Hepatic stellate cell (primary cell): ENCODE results near the gene EEF1E1.

Source experiments
- DNase-seq: peaks from one replicate; pipeline ENCODE4 v3.0.0; 2011; ENCODE audit warnings: low spot score

Gene EEF1E1

DNA sequence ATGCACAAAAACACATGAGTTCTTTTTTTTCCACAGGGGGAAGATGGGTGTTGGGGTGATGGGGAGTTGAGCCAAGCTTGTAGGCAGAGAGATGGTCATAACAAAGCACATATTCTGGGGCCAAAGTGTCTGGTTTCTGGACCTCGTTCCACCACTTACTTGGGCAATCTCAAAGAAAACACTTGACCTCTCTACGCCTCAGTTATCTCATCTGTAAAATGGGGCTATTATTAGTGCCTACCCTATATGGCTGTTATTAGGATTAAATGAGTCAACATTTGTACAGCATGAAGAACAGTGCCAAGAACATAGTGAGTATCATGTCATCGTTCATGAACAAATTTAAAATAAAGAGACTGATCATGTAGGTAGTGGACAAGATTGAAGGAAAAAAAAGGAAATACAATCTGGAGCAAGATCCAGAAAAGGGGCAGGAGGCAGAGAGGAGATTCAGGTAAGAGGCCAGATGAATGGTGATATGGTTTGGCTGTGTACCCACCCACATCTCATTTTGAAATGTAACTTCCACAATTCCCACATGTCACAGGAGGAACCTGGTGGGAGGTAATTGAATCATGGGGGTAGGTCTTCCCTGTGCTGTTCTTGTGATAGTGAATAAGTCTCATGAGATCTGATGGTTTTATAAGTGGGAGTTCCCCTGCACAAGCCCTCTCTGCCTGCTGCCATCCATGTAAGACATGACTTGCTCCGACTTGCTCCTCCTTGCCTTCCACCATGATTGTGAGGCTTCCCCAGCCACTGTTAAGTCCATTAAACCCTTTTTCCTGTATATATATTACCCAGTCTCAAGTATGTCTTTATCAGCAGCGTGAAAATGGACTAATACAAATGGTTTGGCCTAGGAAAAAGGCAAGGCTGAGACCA is 14.2 kb downstream of the EEF1E1 start:
- DNase-seq, result no peak

DNA sequence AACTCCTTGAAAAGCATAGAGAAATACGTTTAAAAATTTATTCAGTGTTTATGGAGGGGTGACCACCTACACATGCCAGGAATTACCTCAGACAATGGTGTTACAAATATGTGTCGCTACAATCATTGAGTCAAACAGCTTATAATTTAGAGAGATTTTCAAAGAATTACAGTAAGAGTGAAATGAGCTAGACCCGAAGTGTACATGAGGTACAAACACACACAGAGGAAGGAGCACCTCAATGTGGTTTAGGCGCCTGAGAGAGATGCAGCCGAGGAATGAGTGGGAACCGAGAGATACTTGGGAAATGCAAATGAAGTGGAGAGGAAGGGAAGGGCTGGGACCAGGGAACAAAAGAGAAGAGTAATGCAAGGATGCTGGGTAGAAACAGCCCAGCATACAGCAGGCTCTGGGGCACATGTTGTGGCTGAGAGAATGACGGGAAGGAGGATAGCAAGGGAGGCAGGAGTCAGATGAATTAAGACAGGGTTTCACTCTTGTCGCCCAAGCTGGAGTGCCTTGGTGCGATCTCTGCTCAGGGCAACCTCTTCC is 15.5 kb downstream of the EEF1E1 start:
- DNase-seq, result no peak

DNA sequence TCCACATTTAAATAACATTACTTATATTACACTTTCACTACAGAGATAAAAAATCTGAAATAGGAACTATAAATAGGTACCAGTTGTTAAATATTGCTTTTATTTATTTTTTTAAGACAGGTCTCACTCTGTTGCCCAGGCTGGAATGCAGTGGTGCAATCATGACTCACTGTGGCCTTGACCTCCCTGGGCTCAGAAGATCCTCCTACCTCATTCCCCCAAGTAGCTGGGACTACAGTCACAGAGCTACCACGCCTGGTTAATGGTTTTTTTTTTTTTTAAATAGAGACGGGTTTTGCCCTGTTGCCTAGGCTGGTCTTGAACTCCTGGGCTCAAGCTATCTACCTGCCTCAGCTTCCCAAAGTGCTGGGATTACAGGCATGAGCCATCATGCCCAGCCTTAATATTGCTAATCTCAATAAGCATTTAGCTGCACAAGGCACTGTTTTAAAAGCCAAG is 17.3 kb downstream of the EEF1E1 start:
- no peak for DNase-seq

DNA sequence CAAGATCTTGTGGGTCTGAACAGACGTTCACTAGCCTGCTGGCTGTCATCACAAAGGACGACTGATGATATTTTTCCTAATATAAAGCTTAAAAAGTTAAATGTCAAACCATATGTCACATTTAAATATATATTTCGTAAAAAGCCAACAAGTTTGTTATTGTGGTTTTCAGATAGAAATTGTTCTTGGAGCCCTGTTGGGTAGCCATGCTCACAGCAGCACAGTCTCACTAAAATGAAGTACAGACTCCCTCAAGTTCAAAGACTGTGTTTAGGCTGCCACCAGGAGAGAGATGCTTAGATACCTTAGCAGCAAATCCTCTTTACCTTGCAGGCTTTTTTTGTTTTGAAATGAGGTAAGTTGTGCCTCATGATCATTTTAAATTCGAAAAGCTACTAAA is 17.8 kb downstream of the EEF1E1 start:
- no peak for DNase-seq

DNA sequence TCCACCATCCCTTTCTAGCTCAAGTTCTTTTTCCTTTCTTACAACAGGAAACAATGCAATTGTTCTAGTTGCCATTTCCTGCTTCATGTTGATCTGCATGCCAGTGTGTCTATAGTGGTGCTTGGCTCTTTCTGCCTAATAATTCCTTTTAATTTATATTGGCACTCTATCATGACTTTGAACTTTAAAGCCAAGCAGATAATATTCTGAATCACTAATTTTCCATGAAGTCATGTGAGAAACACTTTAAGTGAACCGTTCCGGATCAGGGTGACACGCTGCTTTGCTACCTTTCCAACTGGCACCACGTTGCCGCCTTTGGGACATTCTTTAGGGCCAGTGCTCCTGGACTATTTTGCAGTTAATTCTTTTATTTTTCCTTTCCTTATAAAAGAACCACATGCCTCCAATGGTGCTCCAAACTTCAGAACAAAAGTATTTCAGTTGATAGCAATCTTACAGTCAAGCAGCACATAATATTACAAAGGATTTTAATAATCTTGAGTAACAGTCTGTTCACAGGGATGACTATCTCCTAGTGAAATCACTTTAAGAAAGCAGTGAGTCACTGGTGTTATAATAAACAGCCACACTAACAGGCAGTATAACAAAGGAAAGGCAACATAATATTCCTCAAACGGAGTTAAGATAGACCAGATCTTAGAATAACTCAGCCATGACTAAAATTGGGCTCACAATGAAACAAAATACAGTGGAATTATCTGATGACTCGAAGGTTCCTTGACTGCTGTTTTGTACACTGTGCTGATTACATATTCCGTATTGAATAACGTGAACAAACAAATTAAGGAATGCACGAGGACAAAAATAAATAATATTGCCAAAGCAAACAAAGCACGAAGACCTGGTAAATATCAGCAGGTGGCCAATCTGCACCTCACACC is 19.1 kb downstream of the EEF1E1 start:
- DNase-seq, result peak; percentile 34

DNA sequence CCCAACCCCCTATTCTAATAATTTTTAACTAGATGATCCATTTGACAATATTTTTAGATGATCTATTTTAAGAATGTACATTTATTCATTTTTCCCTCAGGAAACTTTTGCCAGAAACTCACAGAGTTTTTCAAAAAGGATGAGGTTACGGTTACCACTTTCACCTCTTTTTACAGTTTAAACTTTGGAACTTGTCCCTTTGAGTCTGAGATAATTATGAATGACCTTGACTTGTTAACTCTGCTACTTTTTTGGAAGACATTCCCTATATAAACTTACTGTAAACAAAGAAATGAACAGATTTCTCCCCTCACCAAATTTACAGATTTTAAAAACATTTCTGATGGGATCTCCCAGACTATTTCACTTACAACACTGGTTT is 19.8 kb downstream of the EEF1E1 start:
- no peak for DNase-seq

DNA sequence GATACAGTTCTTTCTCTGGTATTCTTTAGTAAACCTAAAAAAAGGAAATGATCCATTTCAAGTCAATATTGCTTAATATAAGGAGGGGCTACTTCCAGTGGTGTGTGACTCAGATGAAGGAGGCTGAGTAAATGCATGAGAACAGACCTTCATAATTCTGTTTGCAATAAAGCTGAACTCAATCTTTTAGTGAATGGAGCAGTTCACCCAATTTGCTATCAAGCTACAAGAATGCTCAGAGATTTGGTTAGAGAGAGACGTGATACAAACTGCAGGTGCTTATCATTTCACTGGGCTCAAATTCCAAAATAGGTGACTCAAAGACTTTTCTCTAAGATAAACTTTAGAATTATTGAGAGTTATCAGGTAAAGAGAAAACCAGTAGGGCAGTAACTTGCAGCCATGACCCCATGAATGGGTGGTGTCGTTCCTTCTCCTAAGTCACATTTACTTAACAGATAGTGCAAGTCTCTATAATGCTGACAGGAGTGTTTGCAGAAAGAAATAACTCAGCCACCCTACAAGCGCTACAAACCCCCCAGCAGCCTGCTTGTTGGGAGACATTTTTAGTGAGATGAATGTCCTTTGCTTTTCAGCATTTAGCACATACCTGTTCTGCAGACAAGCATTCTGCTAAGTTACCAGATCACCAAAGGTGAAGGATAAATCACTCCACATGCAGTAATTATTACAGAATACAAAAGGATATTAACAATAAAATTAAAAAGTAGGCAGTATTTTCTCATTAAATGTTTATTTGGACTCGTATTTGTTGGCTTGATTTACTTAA is 21.8 kb downstream of the EEF1E1 start:
- DNase-seq, result peak; percentile 34

DNA sequence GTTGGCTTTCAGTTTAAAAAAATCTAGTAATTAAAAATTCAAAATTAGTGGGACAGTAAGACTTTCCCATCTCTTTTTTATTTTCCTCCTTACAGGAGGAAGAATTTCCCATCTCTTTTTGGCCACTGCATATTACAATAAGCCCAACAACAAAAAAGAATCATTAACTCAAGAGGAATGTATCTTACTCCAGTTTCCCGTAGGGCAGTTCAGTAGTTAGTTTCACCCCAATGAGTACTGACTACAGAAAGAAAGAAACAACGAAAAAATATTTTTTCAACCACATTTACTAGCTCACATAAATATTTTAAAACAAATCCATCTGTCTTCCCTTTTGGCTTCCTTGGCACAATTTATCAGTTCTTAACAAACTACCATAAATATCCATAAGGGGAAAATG is 23.2 kb downstream of the EEF1E1 start:
- no peak for DNase-seq

DNA sequence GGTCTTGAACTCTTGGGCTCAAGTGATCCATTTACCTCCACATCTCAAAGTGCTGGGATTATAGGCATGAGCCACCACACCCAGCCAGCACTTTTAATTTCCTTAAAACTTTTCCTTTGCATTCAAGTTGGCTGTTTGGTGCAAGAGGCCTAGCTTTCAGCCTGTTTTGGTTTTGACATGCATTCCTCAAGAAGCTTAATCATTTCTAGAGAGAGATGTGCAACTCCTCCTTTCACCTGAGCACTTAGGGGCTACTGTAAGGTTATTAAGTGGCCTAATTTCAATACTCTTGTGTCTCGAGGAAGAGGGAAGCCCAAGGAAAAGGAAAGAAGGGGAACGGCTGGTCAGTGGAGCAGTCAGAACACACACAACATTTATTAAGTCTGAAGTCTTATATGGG is 24.4 kb downstream of the EEF1E1 start:
- DNase-seq, result no peak

DNA sequence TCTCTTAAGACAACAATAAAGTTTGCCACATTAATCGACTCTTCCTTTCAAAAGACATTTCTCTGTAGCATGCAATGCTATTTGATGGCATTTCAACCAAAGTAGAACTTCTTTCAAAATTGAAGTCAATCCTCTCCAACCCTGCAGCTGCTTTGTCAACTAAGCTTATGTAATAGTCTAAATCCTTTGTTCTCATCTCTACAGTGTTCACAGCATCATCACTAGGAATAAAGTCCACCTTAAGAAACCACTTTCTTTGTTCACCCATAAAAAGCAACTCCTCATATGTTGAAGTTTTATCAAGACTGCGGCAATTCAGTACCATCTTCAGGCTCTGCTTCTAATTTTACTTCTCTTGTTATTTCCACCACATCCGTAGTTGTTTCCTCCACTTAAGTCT is 26.6 kb downstream of the EEF1E1 start:
- no peak for DNase-seq

DNA sequence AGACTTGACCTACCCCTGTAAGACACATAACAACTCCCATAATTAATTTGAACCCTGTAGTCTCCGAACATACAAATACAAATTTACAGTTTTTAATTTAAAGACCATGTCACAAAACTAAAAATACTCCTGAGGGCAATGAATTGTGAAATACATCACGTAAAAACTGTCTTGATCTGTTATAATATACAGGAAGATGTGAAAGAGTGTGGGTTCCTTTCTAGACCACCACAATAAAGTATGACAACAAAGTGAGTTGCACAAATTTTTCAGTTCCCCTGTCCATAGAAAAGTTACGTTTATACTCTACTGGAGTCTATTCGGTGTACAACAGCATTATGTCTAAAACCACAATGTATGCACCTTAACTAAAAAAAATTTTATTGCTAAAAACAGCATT is 27.2 kb downstream of the EEF1E1 start:
- no peak for DNase-seq

DNA sequence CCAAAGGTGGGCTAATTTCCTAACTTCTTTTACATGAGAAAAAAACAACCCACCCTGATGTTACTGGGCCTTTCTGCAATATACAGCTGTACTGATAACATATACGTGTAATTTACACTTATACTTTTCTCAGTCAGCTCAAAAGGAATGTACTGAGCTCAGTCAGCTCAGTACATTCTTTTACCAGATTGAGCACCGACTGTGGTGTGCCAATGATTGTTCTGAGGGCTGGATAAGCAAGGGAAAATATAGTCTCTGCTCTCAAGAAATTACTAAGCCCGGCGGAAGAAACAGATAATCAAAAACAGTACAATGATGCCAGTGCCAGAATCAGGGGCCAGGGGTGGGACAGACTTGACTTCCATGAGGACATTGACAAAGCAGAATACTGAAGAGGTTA is 28.1 kb downstream of the EEF1E1 start:
- no peak for DNase-seq

DNA sequence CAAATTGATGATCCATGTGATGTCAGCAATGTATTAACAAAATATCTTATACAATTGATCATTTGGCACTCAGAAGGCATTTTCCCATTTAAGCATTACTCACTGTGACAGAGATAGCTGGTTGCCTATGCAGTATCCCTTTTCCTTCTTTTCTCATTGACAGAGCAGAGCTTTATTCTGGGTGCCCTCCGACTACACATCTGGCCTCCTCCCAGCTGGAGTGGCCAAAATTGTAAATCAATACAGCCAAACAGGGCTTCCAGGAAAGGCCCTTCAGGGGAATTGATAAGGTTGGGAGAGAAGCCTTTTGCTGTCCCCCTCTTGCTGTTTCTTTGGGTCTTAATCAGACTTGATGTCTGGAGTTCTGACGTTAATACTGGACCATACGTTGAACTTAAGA is 28.6 kb downstream of the EEF1E1 start:
- DNase-seq, result no peak

DNA sequence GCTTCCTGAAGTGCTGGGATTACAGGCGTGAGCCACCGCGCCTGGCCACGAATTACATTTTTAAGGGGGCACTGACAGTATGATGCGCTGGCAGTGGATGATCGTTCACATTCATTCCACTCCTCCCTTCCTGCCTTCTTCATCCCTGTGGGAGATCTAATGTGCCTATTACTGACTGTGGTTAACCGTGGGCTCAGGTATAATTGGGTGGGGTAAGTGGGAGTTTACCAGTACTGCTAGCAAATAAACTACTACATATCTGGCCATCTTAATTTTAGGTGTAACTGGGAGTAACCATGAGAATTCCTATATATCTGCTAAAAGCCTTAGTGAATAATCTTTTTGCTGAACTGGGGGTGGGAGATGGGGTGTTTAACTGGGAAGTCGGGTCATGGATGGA is 31.6 kb downstream of the EEF1E1 start:
- no peak for DNase-seq

DNA sequence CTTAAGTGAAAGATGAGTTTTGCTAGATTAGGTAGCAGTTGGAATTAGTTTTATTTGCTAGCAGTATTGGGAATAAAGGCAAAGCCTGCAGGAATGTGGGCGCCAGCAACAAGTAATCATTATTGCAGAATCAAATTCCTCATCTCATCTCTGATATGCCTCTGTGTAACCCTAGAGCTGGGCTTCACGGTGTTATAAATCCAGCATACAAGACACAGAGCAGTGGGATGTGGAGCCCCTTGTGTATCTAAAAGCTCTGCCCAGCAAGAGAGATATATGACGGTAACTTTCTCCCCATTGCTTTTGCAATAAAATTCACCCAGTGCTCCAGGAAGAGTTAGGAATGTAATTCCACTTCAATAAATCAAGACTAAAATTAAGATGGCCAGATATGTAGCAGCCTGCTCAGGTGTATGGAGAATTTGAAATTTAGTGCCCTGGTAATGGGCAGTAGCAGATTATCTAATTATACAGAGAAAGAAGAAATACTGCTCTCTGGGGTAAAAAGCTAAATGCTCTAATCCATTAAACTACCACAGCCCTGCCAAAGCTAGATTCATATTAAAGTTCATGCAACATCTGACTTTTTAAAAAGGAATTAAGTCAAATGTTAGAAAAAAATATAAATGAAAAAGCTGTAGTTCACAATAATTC is 32.6 kb downstream of the EEF1E1 start:
- no peak for DNase-seq

DNA sequence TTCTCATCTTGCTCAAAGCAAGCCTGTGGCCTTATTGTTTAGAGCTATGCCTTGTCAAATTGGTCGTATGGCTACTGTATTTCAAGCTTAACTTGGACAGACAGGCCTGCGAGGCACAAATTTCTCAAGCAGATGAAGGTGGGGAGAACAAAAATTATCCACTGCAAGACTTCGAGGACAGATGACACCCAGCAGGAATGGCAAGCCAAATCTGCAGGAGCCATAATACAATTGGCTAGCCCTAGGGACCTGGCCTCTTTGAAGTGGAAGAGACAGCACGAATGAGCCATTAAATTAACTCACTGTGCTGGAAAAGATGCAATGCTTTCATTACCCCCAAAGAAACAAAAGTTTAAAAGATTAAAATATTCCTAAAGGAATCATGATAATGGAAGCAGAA is 33.2 kb downstream of the EEF1E1 start:
- no peak for DNase-seq

DNA sequence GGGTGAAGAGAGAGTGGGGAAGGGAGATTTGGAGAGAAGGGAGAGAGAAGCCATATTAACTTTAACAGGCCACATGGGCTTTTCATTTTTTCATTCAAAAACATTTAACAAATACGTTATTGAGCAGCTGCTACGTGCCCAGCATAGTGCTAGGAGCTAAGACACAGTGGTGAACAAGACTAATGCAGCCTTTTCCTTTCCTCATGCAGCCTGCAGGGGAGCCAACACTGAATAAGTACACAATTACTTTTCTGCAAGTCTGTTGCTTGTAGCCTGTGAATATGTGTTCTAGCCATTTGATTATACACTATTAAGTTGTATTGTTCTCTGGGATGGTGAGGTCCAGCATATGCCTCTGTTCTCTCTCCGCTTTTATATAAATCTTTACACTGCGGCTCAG is 36.2 kb downstream of the EEF1E1 start:
- no peak for DNase-seq

DNA sequence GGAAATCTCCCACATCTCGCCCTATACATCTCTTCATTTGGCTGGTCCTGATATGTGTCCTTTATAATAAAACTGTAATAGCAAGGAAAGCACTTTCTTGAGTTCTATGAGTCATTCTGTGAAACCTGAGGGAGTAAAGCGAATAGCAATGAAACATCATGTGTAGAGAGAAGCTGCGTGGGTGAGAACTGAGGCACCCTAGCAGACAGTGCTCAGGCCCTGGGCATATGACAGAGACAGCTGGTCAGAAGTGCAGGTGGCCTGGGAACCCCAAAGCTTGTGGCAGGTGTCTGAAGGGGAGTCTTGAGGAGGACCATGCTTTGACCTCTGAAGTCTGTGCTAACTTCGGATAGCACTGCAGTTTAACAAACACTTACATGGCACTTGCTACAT is 36.8 kb downstream of the EEF1E1 start:
- DNase-seq, result no peak

DNA sequence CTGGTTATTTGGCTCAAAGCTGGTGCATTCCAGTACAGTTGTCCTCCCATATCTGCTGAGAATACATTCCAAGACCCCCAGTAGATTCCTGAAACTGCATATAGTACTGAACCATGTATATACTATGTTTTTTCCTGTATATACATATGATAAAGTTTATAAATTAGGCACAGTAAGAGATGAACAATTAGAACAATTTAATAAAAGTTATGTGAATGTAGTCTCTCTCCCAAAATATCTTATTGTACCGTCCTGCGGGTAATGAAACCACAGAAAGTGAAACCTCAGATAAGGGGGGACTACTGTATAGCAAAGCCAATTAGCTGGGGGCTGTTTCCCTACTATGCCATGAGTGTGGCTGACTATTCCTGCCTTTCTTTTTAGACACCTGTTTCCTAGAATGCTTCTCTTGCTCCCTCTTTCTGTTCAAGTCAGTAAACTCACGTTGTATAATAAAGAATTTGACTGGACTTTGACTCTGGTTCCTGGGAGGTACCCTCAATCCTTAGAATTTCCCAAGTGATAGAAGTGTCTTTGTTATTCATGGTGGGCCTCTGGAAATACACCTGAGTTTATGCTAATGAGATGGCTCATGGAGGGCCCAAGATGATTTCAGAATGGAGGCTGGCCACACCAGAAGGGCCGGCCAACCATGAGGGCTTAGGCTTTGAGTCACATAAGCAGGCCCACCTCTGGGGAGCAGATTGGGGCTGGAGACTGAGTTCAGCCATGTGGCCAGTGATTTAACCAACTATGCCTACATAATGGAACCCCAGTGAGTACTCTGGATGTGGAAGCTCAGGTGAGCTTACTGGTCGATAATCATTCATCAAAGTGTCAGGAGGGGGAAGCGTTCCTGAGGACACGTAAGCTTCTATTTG is 37.5 kb downstream of the EEF1E1 start:
- DNase-seq, result no peak
